ENCODE measurements around the gene DMD.

GRCh38 chrX:32591589-32591988, 619.8 kb downstream of the DMD start:
- TF ChIP-seq CTCF (IDR thresholded peaks at IDR 0.05), result no peak
- no peak for TF ChIP-seq POLR2A (IDR thresholded peaks at IDR 0.05)
